Ishikawa (cell line): ENCODE data around the gene PAM.

Experiments
- CEBPB ChIP-seq: IDR thresholded peaks from 2 replicates; pipeline ENCODE4 v1.6.1; 2012
- CREB1 ChIP-seq: IDR thresholded peaks from 2 replicates; pipeline ENCODE4 v1.6.1; 2012; ENCODE audit warnings: low read depth
- EGR1 ChIP-seq: IDR thresholded peaks from 2 replicates; pipeline ENCODE4 v1.6.1; 2012
- EP300 ChIP-seq: IDR thresholded peaks from 2 replicates; pipeline ENCODE4 v1.6.1; 2012; ENCODE audit warnings: borderline replicate concordance
- FOXM1 ChIP-seq: IDR thresholded peaks from 2 replicates; pipeline ENCODE4 v1.6.1; 2012; ENCODE audit warnings: low read depth, borderline replicate concordance
- NFIC ChIP-seq: IDR thresholded peaks from 2 replicates; pipeline ENCODE4 v1.6.1; 2012
- RAD21 ChIP-seq: IDR thresholded peaks from 2 replicates; pipeline ENCODE4 v1.6.1; 2012; ENCODE audit warnings: low read depth
- TAF1 ChIP-seq: IDR thresholded peaks from 2 replicates; pipeline ENCODE4 v1.6.1; 2012; ENCODE audit warnings: low read depth, mild to moderate bottlenecking
- TCF12 ChIP-seq: IDR thresholded peaks from 2 replicates; pipeline ENCODE4 v1.6.1; 2012; ENCODE audit warnings: low read depth
- TEAD4 ChIP-seq: IDR thresholded peaks from 2 replicates; pipeline ENCODE4 v1.6.1; 2012
- YY1 ChIP-seq: IDR thresholded peaks from 2 replicates; pipeline ENCODE4 v1.6.1; 2012; ENCODE audit warnings: low read depth
- ZBTB7A ChIP-seq: IDR thresholded peaks from 2 replicates; pipeline ENCODE4 v1.6.1; 2012; ENCODE audit warnings: low read depth
- TF ChIP-seq, protein P1 (sequence below): IDR thresholded peaks from 2 replicates; pipeline ENCODE4 v1.6.1; 2012
- TF ChIP-seq, protein P2 (sequence below): IDR thresholded peaks from 2 replicates; pipeline ENCODE4 v1.6.1; 2012; ENCODE audit warnings: low read depth, mild to moderate bottlenecking
- TF ChIP-seq, protein P3 (sequence below): IDR thresholded peaks from 2 replicates; pipeline ENCODE4 v1.6.1; 2012

PAM gene

DNA sequence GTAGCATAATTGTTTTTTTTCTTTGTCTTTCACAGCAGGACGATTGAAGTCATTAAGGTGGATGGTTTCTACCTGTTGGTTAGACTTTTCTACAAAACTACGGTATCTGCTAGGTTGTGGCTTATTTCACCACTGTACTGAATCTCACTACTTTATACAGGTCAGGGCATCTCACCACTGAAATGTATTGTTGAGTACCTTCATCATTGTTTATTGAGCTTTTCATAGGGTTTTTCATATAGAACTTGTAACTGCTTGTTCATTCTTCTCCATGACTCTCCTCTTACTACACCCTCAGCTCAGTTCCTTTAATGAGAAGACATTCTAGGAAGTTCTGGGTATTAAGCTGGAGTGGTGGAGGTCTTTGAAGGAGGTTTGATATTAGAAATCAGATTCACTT, 75.1 kb downstream of the PAM start:
- TF ChIP-seq TAF1 (no peak), EGR1 (no peak), YY1 (no peak), ZBTB7A (no peak), EP300 (no peak), RAD21 (no peak), FOXM1 (no peak), TCF12 (no peak), CEBPB (no peak), CREB1 (no peak)
- TF ChIP-seq, protein P1, sequence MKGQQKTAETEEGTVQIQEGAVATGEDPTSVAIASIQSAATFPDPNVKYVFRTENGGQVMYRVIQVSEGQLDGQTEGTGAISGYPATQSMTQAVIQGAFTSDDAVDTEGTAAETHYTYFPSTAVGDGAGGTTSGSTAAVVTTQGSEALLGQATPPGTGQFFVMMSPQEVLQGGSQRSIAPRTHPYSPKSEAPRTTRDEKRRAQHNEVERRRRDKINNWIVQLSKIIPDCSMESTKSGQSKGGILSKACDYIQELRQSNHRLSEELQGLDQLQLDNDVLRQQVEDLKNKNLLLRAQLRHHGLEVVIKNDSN, result no peak
- TF ChIP-seq, protein P2, sequence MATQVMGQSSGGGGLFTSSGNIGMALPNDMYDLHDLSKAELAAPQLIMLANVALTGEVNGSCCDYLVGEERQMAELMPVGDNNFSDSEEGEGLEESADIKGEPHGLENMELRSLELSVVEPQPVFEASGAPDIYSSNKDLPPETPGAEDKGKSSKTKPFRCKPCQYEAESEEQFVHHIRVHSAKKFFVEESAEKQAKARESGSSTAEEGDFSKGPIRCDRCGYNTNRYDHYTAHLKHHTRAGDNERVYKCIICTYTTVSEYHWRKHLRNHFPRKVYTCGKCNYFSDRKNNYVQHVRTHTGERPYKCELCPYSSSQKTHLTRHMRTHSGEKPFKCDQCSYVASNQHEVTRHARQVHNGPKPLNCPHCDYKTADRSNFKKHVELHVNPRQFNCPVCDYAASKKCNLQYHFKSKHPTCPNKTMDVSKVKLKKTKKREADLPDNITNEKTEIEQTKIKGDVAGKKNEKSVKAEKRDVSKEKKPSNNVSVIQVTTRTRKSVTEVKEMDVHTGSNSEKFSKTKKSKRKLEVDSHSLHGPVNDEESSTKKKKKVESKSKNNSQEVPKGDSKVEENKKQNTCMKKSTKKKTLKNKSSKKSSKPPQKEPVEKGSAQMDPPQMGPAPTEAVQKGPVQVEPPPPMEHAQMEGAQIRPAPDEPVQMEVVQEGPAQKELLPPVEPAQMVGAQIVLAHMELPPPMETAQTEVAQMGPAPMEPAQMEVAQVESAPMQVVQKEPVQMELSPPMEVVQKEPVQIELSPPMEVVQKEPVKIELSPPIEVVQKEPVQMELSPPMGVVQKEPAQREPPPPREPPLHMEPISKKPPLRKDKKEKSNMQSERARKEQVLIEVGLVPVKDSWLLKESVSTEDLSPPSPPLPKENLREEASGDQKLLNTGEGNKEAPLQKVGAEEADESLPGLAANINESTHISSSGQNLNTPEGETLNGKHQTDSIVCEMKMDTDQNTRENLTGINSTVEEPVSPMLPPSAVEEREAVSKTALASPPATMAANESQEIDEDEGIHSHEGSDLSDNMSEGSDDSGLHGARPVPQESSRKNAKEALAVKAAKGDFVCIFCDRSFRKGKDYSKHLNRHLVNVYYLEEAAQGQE, result no peak

DNA sequence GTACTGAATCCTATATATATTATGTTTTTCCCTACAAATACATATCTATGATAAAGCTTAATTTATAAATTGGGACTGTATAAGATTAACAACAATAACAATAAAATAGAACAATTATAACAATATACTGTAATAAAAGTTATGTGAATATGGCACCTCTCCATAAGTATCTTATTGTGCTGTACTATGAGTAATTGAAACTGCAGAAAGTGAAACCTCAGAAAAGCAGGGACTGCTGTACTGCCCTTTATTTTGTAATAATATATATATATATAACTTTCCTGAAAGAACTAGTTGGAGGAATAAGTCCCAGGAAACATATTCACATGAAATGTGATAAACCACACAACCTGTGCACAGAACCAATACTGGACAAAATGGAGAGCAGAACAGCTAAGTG, 77.3 kb downstream of the PAM start:
- TF ChIP-seq NFIC (no peak), TAF1 (no peak), TEAD4 (no peak), RAD21 (no peak), CEBPB (no peak)
- TF ChIP-seq, protein P3, sequence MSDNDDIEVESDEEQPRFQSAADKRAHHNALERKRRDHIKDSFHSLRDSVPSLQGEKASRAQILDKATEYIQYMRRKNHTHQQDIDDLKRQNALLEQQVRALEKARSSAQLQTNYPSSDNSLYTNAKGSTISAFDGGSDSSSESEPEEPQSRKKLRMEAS, result no peak

DNA sequence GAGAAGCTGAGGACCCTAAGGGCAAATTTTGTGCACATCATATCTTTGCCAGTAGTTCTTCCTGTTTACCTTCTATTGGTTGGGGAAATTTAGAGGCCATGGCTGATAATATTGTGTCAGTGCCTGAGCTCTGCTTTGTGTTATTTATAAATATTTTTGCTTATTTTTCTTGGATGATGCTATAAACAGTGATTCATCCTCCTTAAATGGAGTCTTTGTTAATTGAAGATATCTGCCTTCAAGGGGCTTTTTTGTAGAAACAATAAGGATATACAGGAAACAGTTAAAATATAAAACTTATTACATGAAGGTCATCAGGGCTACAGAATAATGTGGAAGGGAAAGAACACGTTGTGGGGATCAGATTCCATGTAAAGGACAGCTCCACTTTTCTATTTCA, 78.0 kb downstream of the PAM start:
- TF ChIP-seq, protein P3, result no peak
- no peak for TF ChIP-seq FOXM1
- TF ChIP-seq YY1, result no peak
- no peak for TF ChIP-seq TEAD4
- no peak for TF ChIP-seq TCF12
- TF ChIP-seq TAF1, result no peak
- TF ChIP-seq EP300, result no peak
- no peak for TF ChIP-seq CEBPB
- no peak for TF ChIP-seq CREB1
- TF ChIP-seq, protein P1, result no peak
- TF ChIP-seq, protein P2, result no peak

DNA sequence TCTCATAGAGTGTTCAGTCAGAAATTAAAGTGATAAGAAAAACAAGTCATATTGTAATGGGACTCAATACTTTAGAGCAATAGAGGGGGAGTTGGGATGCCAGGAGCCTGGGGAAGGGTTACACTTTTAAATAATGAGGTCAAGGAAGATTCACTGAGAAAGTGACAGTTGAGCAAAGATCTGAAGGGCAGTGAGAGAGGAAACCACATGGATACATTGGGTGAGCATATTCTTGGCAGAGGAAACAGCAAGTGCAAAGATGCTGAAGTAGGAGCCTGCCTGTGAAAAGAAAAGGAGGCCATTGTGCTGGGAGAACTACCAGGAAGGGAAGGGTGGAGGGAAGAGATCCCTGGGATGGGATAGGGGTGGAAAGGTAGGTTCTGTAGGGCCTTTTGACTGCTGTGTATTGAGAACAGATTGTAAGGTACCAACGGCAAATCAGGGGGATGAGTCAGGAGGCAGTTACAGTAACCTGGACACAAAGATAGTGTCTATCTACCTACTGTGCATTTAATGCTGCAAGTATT, 79.4 kb downstream of the PAM start:
- TF ChIP-seq TEAD4 (no peak), ZBTB7A (no peak), CEBPB (no peak), TAF1 (no peak), NFIC (no peak), YY1 (no peak), RAD21 (no peak)
- TF ChIP-seq, protein P1, result no peak
- TF ChIP-seq, protein P2, result no peak

DNA sequence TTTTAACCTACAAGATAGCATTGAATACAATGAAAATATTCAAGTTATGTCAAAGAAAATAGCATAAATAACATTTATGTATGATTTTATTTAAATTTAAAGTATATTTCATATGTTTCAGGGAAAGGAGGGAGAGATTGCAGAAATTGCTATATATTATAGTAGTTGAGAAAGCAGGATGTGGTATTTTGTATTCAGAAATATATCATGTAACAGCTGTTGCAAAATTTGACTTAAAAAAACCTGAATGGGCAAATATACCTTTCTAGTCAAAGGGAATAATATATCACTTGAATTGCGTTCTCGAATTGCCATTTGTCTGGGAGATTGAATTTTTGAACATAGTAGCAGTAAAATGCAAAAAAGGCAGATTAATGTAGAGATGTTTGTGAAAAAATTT, 80.6 kb downstream of the PAM start:
- TF ChIP-seq EGR1 (no peak), FOXM1 (no peak), EP300 (no peak), TCF12 (no peak), ZBTB7A (no peak), TEAD4 (no peak), YY1 (no peak), RAD21 (no peak), CREB1 (no peak), NFIC (no peak), TAF1 (no peak), CEBPB (no peak)
- TF ChIP-seq, protein P2, result no peak
- TF ChIP-seq, protein P3, result no peak
- TF ChIP-seq, protein P1, result no peak
